Pulmonary artery endothelial cell (primary cell): ENCODE results near the gene CCDC188. TPM values are rescaled to one million over a fixed set of nuclear protein-coding genes. Genes with fewer than 3 reads are reported as not detected.

Source experiments
- DNase-seq: peaks from one replicate; pipeline ENCODE4 v3.0.0-alpha.2; 2011; ENCODE audit warnings: low read depth, low spot score
- total RNA-seq: library from RNA; depleted of rRNA; stranded (reverse); fragments of >200 nt; gene quantifications from 2 replicates; pipeline ENCODE4 v1.2.3, GENCODE V29; 2014

The CCDC188 gene
- total RNA-seq, result 4.5 and 10.0 TPM in 2 replicates

- DNase-seq, result no peak
Measured at GRCh38 chr22:20150381-20151275, at the start of gene CCDC188. CCDC188 (minus strand) TSS chr22:20151055; CDS start chr22:20150986, 69 bp downstream.

- no peak for DNase-seq
Measured at GRCh38 chr22:20199906-20200305, 49.1 kb upstream of the CCDC188 start.

GRCh38 chr22:20199413-20199842, 48.6 kb upstream of the CCDC188 start:
- DNase-seq, result no peak

- no peak for DNase-seq
Measured at GRCh38 chr22:20198557-20199319, 47.9 kb upstream of the CCDC188 start.

- no peak for DNase-seq
Measured at GRCh38 chr22:20197407-20198030, 46.7 kb upstream of the CCDC188 start.

- DNase-seq, result no peak
Measured at GRCh38 chr22:20196094-20196842, 45.4 kb upstream of the CCDC188 start.

GRCh38 chr22:20194681-20195593, 44.1 kb upstream of the CCDC188 start:
- no peak for DNase-seq

GRCh38 chr22:20193761-20194494, 43.1 kb upstream of the CCDC188 start:
- DNase-seq, result no peak

GRCh38 chr22:20192972-20193760, 42.3 kb upstream of the CCDC188 start:
- DNase-seq, result no peak

GRCh38 chr22:20192293-20192971, 41.6 kb upstream of the CCDC188 start:
- DNase-seq, result no peak

GRCh38 chr22:20191803-20192202, 40.9 kb upstream of the CCDC188 start:
- no peak for DNase-seq

- no peak for DNase-seq
Measured at GRCh38 chr22:20191000-20191515, 40.2 kb upstream of the CCDC188 start.

- no peak for DNase-seq
Measured at GRCh38 chr22:20188567-20188877, 37.7 kb upstream of the CCDC188 start.

GRCh38 chr22:20187777-20188566, 37.1 kb upstream of the CCDC188 start:
- no peak for DNase-seq

- DNase-seq, result no peak
Measured at GRCh38 chr22:20186871-20187546, 36.2 kb upstream of the CCDC188 start.

- no peak for DNase-seq
Measured at GRCh38 chr22:20186183-20186870, 35.5 kb upstream of the CCDC188 start.
